ENCODE measurements around the gene KRCC1. TPM values are rescaled to one million over a fixed set of nuclear protein-coding genes. Genes with fewer than 3 reads are reported as not detected.

The KRCC1 gene
- polyA plus RNA-seq, 2 of the 4 experiments (the other 2 are of a cell fraction) = 16.2 to 49.0 TPM

- TF ChIP-seq MAFK (IDR thresholded peaks at IDR 0.05; ENCODE audit: partially characterized antibody) (no peak), RFX5 (IDR thresholded peaks at IDR 0.05) (no peak)
Measured at GRCh38 chr2:88055371-88056128, at the start of gene KRCC1 (continued).

DNA sequence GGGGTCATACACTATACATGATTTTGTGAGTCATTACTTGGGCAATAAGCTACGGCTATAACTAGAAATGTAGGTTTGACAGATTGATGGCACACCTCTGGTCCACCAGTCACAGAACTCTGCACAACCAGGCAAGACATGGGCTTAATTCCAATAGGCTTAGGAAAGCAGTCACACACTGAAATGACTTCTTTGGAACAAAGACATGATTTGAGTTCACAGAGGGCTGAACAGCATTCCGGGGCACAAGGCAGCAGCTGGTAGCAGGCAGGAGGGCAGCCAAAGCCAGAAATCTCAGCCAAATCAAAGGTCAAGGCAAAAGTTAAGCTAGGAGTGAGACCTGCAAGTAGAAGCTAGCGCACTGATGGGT, 44.9 kb upstream of the KRCC1 start:
- no peak for FAIRE-seq

More for the DNA sequence above, 44.9 kb upstream of the KRCC1 start:
- ChIA-PET CTCF (interaction anchor here (1.7 to 2.2 kb wide), 2 partner anchors 40 to 91 kb away, joined by 5 to 16 read pairs; no protein-coding TSS in a partner anchor), POLR2A (no interaction called here)
- Histone ChIP-seq H3K9me3 (no peaks in the 10 kb centered on the region), H3K4me1 (no peaks in the 10 kb centered on the region), H3K4me3 (no peak overlapping the region), H3K4me2 (no peak overlapping the region), H3K27ac (no peak overlapping the region)
- 53% methylated on average over 3 of the region's 3 CpGs for WGBS (ENCODE audit: missing lambda C conversion rate)
- ATAC-seq (no peak), DNase-seq (ENCODE audit: low read depth in 1 of 2, low spot score in 1 of 2) (no peak)
- no peak for TF ChIP-seq KDM5A (IDR thresholded peaks at IDR 0.05)
- no peak for TF ChIP-seq ELK1 (IDR thresholded peaks at IDR 0.05; ENCODE audit: low read depth, low read length)
- TF ChIP-seq GATA3 (IDR thresholded peaks at IDR 0.05; ENCODE audit: borderline replicate concordance) = no peak
- no peak for TF ChIP-seq HDAC2 (IDR thresholded peaks at IDR 0.05)
- TF ChIP-seq CHD2 (IDR thresholded peaks at IDR 0.05; ENCODE audit: low read length, partially characterized antibody) = no peak
- TF ChIP-seq MAZ (IDR thresholded peaks at IDR 0.05; ENCODE audit: borderline replicate concordance, low read depth, low read length) = no peak
- no peak for TF ChIP-seq REST (IDR thresholded peaks at IDR 0.05)
- no peak for TF ChIP-seq HMGXB4 (CRISPR knock-in tag; IDR thresholded peaks at IDR 0.05; ENCODE audit: borderline replicate concordance)
- TF ChIP-seq EP300 (IDR thresholded peaks at IDR 0.05) = no peak
- no peak for TF ChIP-seq HOXB5 (CRISPR knock-in tag; IDR thresholded peaks at IDR 0.05)
- no peak for TF ChIP-seq CBX8 (IDR thresholded peaks at IDR 0.05)
- TF ChIP-seq EHMT2 (IDR thresholded peaks at IDR 0.05; ENCODE audit: low read depth) = no peak
- TF ChIP-seq, protein P1, sequence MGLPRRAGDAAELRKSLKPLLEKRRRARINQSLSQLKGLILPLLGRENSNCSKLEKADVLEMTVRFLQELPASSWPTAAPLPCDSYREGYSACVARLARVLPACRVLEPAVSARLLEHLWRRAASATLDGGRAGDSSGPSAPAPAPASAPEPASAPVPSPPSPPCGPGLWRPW (IDR thresholded peaks at IDR 0.05) = no peak
- TF ChIP-seq FOSB (CRISPR knock-in tag; IDR thresholded peaks at IDR 0.05) = no peak
- TF ChIP-seq ATOH8 (CRISPR knock-in tag; IDR thresholded peaks at IDR 0.05; ENCODE audit: low read depth) = no peak
- TF ChIP-seq FOXS1 (CRISPR knock-in tag; IDR thresholded peaks at IDR 0.05) = no peak
- no peak for TF ChIP-seq POLR2A (IDR thresholded peaks at IDR 0.05; ENCODE audit: low read length)

All from A549 (cell line).